Spleen (tissue), 7 donors: ENCODE data around the gene PCNX2.

Experiments used
- CTCF ChIP-seq, 11 experiments: fragments of 200-600 bp in 7 of 11; fragments of 450-650 bp in 4 of 11; sonication (generic) in 4 of 11; IDR thresholded peaks in 8 of 11; conservative IDR thresholded peaks in 3 of 11; 1 replicate in 7 of 11; 2 replicates in 4 of 11; pipeline versions ENCODE4 v1.4.0 to v1.8.0; 2016 to 2021; ENCODE audit warnings: antibody characterized with exemption in 11 of 11, inconsistent platforms in 4 of 11, mild to moderate bottlenecking in 1 of 11
- POLR2A ChIP-seq, 3 donors: fragments of 450-650 bp; IDR thresholded peaks; one replicate each; pipeline ENCODE4 v1.5.1; 2017; ENCODE audit warnings: antibody characterized with exemption in 3 of 3, mild to moderate bottlenecking in 1 of 3
- POLR2AphosphoS5 ChIP-seq, 3 donors: sonication (generic); formaldehyde crosslinking; IDR thresholded peaks; one replicate each; pipeline ENCODE4 v1.5.1; 2017; ENCODE audit warnings: antibody characterized with exemption in 3 of 3
- donor health status: DM: no; HTN: no; CAD: no; lungs with moderate emphysema.
- donor health status: DM: no; HTN: no; CAD: no.
- donor health status: DM: no; HTN: no; CAD: no.

- TF ChIP-seq CTCF (IDR thresholded peaks at IDR 0.05 in 8 of 11, conservative IDR thresholded peaks at IDR 0.05 in 3 of 11) (no peak), POLR2A (IDR thresholded peaks at IDR 0.05) (no peak), POLR2AphosphoS5 (IDR thresholded peaks at IDR 0.05) (no peak)
These were observed 270.0 kb downstream of the PCNX2 start for GRCh38 chr1:233025567-233025966.
